Esophagus muscularis mucosa (tissue), 4 donors: ENCODE results near the gene KDM5B. TPM values are rescaled to one million over a fixed set of nuclear protein-coding genes. Genes with fewer than 3 reads are reported as not detected.

Experiments used
- DNase-seq: peaks from one replicate; pipeline ENCODE4 v3.0.0-alpha.2; 2017; ENCODE audit errors: extremely low spot score
- H3K27ac ChIP-seq, 4 donors: fragments of 200-600 bp; sonication (generic); replicated peaks in 1 of 4; 1 replicate in 3 of 4; 2 replicates in 1 of 4; pipeline ENCODE4 v1.5.1; 2016 to 2019; ENCODE audit warnings: mild to moderate bottlenecking in 1 of 4
- H3K27me3 ChIP-seq, 4 donors: fragments of 200-600 bp; sonication (generic); one replicate each; pipeline versions ENCODE4 v1.5.1 to v1.6.0; 2016 to 2019
- H3K36me3 ChIP-seq, 4 donors: fragments of 200-600 bp; sonication (generic); one replicate each; pipeline ENCODE4 v1.5.1; 2016 to 2019
- H3K4me1 ChIP-seq, 4 donors: fragments of 200-600 bp; sonication (generic); one replicate each; pipeline ENCODE4 v1.5.1; 2016 to 2019
- H3K4me3 ChIP-seq, 4 donors: fragments of 200-600 bp; sonication (generic); 1 replicate in 2 of 4; 2 replicates in 2 of 4; pipeline ENCODE4 v1.5.1; 2016 to 2019; ENCODE audit warnings: mild to moderate bottlenecking in 4 of 4, moderate library complexity in 1 of 4
- H3K9me3 ChIP-seq, 4 donors: fragments of 200-600 bp; sonication (generic); 1 replicate in 3 of 4; 2 replicates in 1 of 4; pipeline ENCODE4 v1.5.1; 2016 to 2019
- EP300 ChIP-seq: sonication (generic); formaldehyde crosslinking; IDR thresholded peaks from one replicate; pipeline ENCODE4 v1.6.1; 2017; ENCODE audit warnings: antibody characterized with exemption
- POLR2A ChIP-seq: fragments of 450-650 bp; IDR thresholded peaks from one replicate; pipeline ENCODE4 v1.6.1; 2017; ENCODE audit warnings: antibody characterized with exemption, moderate library complexity, mild to moderate bottlenecking, low read depth
- POLR2AphosphoS5 ChIP-seq, 2 donors: sonication (generic); formaldehyde crosslinking; IDR thresholded peaks; one replicate each; pipeline ENCODE4 v1.6.1; 2017; ENCODE audit warnings: antibody characterized with exemption in 2 of 2
- WGBS: methylation state at CpG from one replicate; pipeline ENCODE4 v1.1.5; 2018; 5-methylcytosine and 5-hydroxymethylcytosine counted together
- intact Hi-C: fragments of 100-400 bp; cut with DNase I; formaldehyde crosslinking; loops from one replicate; pipeline ENCODE4 v1.15.1; 2023
- total RNA-seq, 4 donors: library from RNA; depleted of rRNA; stranded (reverse); fragments of >200 nt; gene quantifications; one replicate each; pipeline versions ENCODE4 v1.1.0 to v1.2.1, GENCODE V29; 2016
- TF ChIP-seq, protein P1 (sequence below), 3 experiments: fragments of 200-600 bp in 2 of 3; fragments of 450-650 bp in 1 of 3; sonication (generic) in 2 of 3; IDR thresholded peaks; one replicate each; pipeline ENCODE4 v1.5.1; 2017 to 2019; ENCODE audit warnings: antibody characterized with exemption in 3 of 3, mild to moderate bottlenecking in 2 of 3, moderate library complexity in 1 of 3

The KDM5B gene
- total RNA-seq, 4 donors from 2014 or later, result 21.4 to 34.9 (median 31.8) TPM

DNA sequence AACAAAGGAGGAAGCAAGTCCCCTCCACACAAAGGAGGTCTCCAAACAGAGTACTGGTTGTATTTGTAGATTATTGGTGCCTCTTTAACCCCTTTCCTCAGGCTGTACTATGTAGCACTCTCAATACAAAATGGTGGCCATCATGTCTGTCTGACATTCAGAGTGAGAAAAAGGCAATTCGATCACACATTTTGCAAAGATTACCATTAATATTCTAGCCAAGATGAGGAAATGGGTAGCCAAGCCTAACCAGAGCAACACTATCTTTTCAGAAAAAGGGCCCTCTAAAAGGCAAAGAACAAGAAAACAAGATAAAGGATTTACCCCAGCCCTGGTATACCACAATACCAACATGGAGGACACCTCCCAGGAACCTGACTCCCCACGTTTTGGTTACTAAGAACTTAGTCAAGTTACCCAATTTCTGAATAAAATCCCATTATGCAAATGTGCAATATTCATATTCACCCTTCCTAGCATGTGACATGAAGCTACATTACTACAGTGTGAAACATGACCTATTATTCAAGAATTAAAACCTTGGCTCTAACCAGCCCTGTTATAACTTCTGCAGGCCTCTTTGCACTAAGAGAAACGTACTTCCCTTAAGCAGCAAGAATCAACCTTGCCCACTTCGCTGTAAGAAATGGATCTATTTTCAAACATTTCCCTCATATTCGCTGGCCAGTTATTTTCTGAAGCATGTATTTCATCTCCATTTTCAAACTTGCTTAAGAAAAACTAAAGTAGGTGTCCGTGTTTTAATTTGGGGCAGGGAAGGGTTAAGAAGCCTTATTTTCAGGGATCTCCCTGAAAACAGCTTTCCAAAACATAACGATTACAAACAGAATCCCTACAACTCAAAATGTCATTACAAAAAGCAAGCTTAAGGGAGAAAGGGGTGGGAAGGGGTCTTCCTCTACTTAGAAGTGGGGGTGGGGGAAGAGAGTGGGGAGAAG lies 2.1 kb downstream of the KDM5B start:
- Histone ChIP-seq H3K4me1 (peaks cover 14 to 64% (median 60%) of the 10 kb centered on the region in 4 donors), H3K27ac (peak overlapping the region; percentile 85 to 90 (median 90)), H3K36me3 (no peaks in the 10 kb centered on the region), H3K4me3 (peak overlapping the region; percentile 92 to 98 (median 98)), H3K27me3 (no peaks in the 10 kb centered on the region), H3K9me3 (no peaks in the 10 kb centered on the region)
- intact Hi-C loops, result no loop called here
- no peak for DNase-seq
- WGBS, result 13% methylated on average over 7 of the region's 7 CpGs
- TF ChIP-seq, protein P1, sequence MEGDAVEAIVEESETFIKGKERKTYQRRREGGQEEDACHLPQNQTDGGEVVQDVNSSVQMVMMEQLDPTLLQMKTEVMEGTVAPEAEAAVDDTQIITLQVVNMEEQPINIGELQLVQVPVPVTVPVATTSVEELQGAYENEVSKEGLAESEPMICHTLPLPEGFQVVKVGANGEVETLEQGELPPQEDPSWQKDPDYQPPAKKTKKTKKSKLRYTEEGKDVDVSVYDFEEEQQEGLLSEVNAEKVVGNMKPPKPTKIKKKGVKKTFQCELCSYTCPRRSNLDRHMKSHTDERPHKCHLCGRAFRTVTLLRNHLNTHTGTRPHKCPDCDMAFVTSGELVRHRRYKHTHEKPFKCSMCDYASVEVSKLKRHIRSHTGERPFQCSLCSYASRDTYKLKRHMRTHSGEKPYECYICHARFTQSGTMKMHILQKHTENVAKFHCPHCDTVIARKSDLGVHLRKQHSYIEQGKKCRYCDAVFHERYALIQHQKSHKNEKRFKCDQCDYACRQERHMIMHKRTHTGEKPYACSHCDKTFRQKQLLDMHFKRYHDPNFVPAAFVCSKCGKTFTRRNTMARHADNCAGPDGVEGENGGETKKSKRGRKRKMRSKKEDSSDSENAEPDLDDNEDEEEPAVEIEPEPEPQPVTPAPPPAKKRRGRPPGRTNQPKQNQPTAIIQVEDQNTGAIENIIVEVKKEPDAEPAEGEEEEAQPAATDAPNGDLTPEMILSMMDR (IDR thresholded peaks at IDR 0.05), result no peak
- TF ChIP-seq POLR2AphosphoS5 (IDR thresholded peaks at IDR 0.05) (no peak), EP300 (no peak), POLR2A (no peak)

- Histone ChIP-seq H3K4me3 (no peak overlapping the region), H3K36me3 (peaks cover 0 to 1% (median 0%) of the 10 kb centered on the region in 4 donors), H3K27me3 (no peaks in the 10 kb centered on the region), H3K4me1 (peaks cover 8 to 51% (median 49%) of the 10 kb centered on the region in 4 donors), H3K9me3 (no peaks in the 10 kb centered on the region), H3K27ac (no peak overlapping the region)
- TF ChIP-seq, protein P1 (IDR thresholded peaks at IDR 0.05), result no peak
- TF ChIP-seq EP300, result no peak
- no peak for TF ChIP-seq POLR2AphosphoS5 (IDR thresholded peaks at IDR 0.05)
- TF ChIP-seq POLR2A, result no peak
- WGBS, result 73% methylated on average over 4 of the region's 4 CpGs
- no peak for DNase-seq
- intact Hi-C loops, result no loop called here
Observed at GRCh38 chr1:202804126-202804525, 4.1 kb downstream of the KDM5B start.

GRCh38 chr1:202802998-202803932 lies 5.0 kb downstream of the KDM5B start:
- Histone ChIP-seq H3K4me3 (no peak overlapping the region), H3K36me3 (peaks cover 0 to 6% (median 0%) of the 10 kb centered on the region in 4 donors), H3K27ac (no peak overlapping the region), H3K4me1 (peaks cover 8 to 45% (median 42%) of the 10 kb centered on the region in 4 donors), H3K9me3 (no peaks in the 10 kb centered on the region), H3K27me3 (no peaks in the 10 kb centered on the region)
- no peak for DNase-seq
- intact Hi-C loops, result no loop called here
- WGBS, result 85% methylated on average over 15 of the region's 15 CpGs
- TF ChIP-seq, protein P1 (IDR thresholded peaks at IDR 0.05), result no peak
- TF ChIP-seq POLR2A (no peak), EP300 (no peak), POLR2AphosphoS5 (IDR thresholded peaks at IDR 0.05) (no peak)

DNA sequence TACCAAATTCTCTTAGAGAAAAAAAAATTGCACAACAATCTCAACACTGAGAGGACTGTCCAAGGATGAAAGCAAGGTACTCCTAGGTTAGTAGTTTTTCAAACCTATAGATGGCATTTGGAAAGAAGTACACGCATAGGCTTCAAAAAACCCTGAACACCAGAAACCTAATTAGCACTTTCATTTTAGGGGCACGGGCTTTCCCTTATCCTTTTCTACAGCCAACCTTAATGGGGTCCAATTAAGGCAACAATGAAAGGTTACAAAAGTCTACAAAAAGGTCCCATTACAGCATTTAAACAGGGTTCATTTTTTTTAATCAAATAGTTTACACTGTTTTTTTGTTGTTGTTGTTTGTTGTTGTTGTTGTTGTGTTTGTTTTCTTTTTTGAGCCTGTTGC lies 6.2 kb downstream of the KDM5B start:
- Histone ChIP-seq H3K27ac (no peak overlapping the region), H3K4me1 (peaks cover 8 to 45% (median 44%) of the 10 kb centered on the region in 4 donors), H3K36me3 (peaks cover 0 to 6% (median 0%) of the 10 kb centered on the region in 4 donors), H3K9me3 (no peaks in the 10 kb centered on the region), H3K27me3 (no peaks in the 10 kb centered on the region), H3K4me3 (no peak overlapping the region)
- intact Hi-C loops, result no loop called here
- WGBS, result 92% methylated on average over 2 of the region's 2 CpGs
- TF ChIP-seq POLR2AphosphoS5 (IDR thresholded peaks at IDR 0.05), result no peak
- no peak for TF ChIP-seq EP300
- TF ChIP-seq, protein P1 (IDR thresholded peaks at IDR 0.05), result no peak
- no peak for TF ChIP-seq POLR2A
- DNase-seq, result no peak
